H1 (cell line): ENCODE results near the gene UNC5B. TPM values are rescaled to one million over a fixed set of nuclear protein-coding genes. Genes with fewer than 3 reads are reported as not detected.

Experiments
- BCL11A ChIP-seq, 2 experiments: IDR thresholded peaks; one replicate each; pipeline ENCODE4 v1.6.1; 2011; ENCODE audit warnings: low read depth in 2 of 2, low read length in 2 of 2, mild to moderate bottlenecking in 2 of 2
- CEBPB ChIP-seq: IDR thresholded peaks from 2 replicates; pipeline ENCODE4 v1.6.1; 2012; ENCODE audit warnings: low read depth, low read length
- CHD1 ChIP-seq: IDR thresholded peaks from 2 replicates; pipeline ENCODE4 v1.6.1; 2012; ENCODE audit warnings: low read depth, low read length, improper control_type of control experiment
- CREB1 ChIP-seq: IDR thresholded peaks from 2 replicates; pipeline ENCODE4 v1.6.1; 2012; ENCODE audit warnings: inconsistent platforms
- RAD21 ChIP-seq, 2 experiments: IDR thresholded peaks in 1 of 2; conservative IDR thresholded peaks in 1 of 2; 2 replicates each; pipeline ENCODE4 v1.6.1; 2011; ENCODE audit warnings: low read depth in 2 of 2, low read length in 2 of 2, improper control_type of control experiment in 1 of 2, inconsistent platforms in 1 of 2, mild to moderate bottlenecking in 1 of 2, moderate library complexity in 1 of 2
- RFX5 ChIP-seq: IDR thresholded peaks from 2 replicates; pipeline ENCODE4 v1.6.1; 2011; ENCODE audit warnings: low read depth, low read length, improper control_type of control experiment, borderline replicate concordance
- SIX5 ChIP-seq: IDR thresholded peaks from 2 replicates; pipeline ENCODE4 v1.6.1; 2011; ENCODE audit warnings: mild to moderate bottlenecking, low read depth, low read length
- polyA plus RNA-seq, 7 experiments: library from polyadenylated mRNA; depleted of rRNA in 3 of 7; stranded (reverse) in 5 of 7; unstranded in 2 of 7; fragments of >200 nt in 5 of 7; fragments of 200-250 nt in 2 of 7; gene quantifications; 1 replicate in 5 of 7; 2 replicates in 1 of 7; 4 replicates in 1 of 7; pipeline versions ENCODE4 v1.2.1 to v1.2.3, GENCODE V29; 2011 to 2013; ENCODE audit warnings: missing spikeins in 2 of 7, mixed read lengths in 2 of 7
- total RNA-seq: library from RNA; stranded (reverse); fragmentation: NEBNext Ultra II Directional; extraction: Animal tissue kit (Norgen Biotek cat#: 25700); gene quantifications from 2 replicates; pipeline ENCODE4 v1.2.1, GENCODE V29; 2021

UNC5B gene
- total and polyA plus RNA-seq, 2 of the 8 experiments (the other 6 are each of a cell fraction or from before 2014, with no cell fraction given), result 27.9 to 31.8 TPM

DNA sequence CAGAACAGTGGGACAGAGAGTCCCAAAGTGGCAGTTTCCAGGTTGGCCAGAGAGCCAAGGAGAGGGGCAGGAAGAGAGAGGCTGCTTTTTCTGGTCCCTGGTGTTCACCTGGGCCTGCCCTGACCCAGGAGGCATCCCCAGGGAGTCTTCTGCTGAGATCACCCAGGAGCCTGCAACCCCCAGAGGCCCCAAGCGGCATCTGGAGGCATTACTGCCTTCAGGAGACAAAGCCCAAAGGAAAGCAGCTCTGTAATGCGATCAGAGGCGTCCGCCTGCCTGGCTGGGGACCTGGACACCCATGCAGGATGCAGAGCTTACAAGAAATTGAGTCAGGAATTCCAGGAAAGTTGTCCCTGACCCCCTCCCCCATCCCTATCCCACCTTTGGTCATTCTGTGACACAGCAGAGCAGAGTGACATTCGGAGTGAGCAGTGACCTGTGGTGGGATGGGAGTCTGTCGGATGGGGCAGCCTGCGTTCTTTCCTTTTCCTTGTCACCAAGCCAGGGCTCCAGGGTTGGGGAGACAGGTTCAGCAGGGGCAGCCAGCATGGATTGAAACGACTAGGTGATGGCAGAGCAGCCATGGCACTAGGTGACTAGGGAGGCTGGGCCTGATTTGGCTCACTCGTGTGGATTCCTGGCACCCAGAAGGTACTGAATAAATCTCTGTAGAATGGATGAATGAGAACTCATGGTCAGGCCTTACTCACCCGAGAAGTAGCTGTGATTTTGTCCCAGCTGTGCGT lies 10.4 kb downstream of the UNC5B start (continued):
- TF ChIP-seq SIX5, result no peak
- peak; percentile 11 to 43; a peak in 2 of 4 replicates for TF ChIP-seq RAD21 (IDR thresholded peaks at IDR 0.05 in 1 of 2, conservative IDR thresholded peaks at IDR 0.05 in 1 of 2; ENCODE audit: low read depth in 2 of 2, low read length in 2 of 2)
- TF ChIP-seq CEBPB, result no peak
- no peak for TF ChIP-seq BCL11A (IDR thresholded peaks at IDR 0.05; ENCODE audit: low read depth in 2 of 2, low read length in 2 of 2)
- no peak for TF ChIP-seq CHD1
- no peak for TF ChIP-seq RFX5
- TF ChIP-seq CREB1, result no peak
